Stimulated activated naive CD4-positive, alpha-beta T cell (primary cell): ENCODE measurements around the gene TRAPPC12.
"Not testable (repeated sequence)": the region's sequence is repeated elsewhere in the genome, so short reads cannot be mapped to it uniquely, and the experiment has no call there.

Source experiments
- DNase-seq, 6 experiments: peaks; one replicate each; lab custom pipeline; 2025; lab: John Stamatoyannopoulos, UW

Gene TRAPPC12

DNA sequence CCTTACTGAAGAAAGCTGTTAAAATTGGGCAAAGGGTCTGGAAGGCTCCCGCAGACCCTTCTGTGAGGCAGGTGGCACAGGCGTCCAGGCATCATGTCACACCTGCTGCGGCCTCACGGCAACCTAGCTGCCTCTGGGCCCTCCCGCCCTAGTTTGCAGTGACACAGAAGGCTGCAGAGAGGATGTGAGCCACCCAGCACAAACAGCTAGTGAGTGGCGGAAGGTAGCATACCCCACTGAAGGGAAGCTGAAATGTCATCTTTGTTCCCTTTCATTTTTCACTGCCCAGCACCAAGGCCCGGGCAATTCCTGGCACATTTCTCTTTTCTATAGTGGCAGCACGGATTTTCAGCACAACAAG lies 53.8 kb downstream of the TRAPPC12 start:
- no peak for DNase-seq

DNA sequence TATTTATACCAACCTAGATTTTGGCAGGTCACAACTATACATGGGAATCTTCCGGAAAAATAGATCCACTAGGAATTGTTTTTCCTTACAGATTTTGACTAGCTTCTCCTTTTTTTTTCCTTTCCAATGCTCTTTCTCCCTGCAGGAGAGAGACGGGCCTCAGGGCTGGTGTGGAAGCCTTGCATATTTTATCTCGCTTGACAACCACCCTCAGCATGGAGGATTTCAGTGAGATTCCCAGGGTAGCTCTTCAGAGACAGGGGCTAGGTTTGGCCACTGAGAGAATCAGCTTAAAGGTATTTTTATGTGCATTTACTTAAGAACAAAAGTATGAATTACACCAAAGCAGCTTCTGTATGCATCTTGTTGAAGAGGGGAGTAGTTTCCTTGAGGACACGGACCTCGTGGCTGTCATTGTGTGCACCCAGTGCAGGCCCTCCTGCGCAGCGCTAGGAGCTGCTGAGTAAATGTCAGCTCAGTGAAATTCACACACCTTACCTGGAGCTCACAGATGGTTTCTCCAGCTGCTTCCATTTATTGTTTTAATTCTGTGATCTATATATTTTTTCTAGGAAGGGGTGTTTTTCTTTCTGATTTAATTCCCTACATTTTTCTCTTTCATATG lies 54.4 kb downstream of the TRAPPC12 start:
- DNase-seq, result no peak

DNA sequence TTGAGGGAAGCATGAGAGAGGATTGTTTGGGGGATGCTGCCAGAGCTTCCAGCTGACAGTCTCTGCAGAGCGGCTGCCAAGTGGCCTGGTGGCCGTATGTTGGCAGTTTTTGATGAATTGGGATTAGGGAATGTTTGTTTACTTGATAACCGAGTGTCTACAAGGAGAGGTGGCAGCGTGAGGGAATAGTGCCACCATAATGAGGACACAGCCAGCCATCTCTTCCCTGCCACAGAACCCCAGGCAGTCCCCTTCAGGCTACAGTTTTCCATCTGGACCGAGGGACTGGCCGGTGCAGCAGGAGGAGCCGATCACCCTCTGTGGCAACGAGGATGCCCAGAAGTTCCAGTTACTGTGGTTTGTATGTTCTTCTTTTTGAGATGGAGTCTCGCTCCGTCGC lies 55.2 kb downstream of the TRAPPC12 start:
- no peak for DNase-seq

DNA sequence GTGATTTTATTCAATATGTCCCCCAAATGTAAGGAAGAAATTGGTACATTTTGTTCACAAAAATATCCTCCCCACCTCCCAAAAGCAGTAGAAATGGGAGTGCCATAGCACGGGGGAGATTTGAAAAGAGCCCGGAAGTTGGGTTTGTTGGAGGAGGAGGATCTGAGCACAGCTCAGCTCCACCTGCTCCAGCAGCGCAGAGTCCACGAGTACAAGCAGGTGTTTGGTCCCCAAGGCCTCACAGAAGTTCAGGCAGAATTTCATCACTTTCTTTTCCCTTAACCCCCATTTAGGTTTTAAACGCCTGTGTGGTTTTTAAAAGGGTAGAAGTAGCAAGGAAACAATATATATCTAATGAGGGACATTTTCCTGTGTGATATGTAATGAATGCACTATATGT lies 56.0 kb downstream of the TRAPPC12 start:
- no peak for DNase-seq

DNA sequence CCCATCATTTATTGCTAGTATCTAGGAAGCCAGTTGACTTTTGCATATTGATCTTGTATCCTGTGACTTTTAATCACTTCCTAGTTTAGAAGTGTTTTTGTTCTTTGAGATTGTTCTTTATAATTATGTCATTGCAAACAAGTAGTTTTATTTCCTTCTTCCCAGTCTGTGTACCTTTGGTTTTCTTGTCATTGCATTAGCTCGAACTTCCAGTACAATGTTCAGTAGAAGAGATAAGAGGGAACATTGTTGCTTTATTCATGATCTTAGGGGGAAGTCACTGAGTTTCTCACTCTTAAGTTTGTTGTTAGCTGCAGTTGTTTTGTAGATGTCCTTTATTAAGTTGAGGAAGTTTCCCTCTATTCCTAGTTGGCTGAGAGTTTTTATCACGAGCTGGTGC lies 61.0 kb downstream of the TRAPPC12 start:
- DNase-seq, result no peak

DNA sequence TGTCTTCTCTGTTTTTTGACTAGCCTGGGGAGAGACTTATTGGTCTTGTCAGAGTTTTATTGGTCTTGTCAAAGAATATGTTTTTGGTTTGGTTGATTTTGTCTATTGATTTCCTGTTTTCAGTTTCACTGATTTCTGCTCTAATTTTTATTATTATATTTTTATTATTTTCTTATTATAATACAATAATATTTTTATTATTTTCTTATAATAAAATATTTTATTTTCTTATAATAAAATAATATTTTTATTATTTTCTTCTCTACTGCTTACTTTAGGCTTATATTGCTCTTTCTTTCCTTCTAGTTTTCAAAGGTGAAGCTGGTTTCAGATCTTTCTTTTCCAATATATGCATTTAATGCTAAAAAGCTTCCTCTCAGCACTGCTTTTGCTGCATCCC lies 62.0 kb downstream of the TRAPPC12 start:
- no peak for DNase-seq

DNA sequence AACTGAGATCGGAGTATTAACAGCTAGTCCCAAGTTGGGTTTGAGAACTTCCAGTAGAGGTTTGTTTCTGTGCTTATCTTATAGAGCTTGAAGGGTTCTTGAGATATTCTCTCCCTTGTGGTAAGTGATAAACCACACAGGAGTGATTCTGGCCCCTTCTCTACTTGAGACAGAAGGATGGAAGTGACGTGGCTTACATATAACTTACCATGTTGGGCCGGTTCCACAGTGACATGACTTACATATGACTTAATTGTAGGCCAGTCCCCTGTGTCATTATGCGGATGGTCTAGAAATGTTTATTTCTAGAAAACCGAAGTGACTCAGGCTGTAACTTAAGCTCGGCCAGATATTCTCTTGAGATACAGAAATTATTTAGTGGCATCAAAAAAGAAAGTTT lies 62.7 kb downstream of the TRAPPC12 start:
- DNase-seq, result no peak

DNA sequence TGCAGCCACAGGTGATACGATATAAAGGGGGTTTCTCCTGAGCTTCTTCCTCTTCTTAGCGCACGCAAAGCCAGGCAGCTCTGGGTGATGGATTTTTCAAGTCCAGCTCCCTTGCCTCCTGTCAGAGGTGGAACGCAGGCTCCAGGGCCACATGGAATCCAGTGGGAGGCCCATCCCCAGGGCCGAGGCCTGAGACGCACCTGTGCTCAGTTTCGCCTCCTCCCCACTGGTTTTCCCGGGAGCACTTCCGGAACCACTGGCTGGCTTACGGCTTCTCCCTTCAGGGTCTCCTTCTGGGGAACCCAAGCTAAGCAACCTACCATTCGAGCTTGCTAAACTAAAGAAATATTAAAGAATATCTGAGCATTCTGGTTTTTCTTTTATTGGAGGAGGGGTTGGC lies 63.6 kb downstream of the TRAPPC12 start:
- no peak for DNase-seq

DNA sequence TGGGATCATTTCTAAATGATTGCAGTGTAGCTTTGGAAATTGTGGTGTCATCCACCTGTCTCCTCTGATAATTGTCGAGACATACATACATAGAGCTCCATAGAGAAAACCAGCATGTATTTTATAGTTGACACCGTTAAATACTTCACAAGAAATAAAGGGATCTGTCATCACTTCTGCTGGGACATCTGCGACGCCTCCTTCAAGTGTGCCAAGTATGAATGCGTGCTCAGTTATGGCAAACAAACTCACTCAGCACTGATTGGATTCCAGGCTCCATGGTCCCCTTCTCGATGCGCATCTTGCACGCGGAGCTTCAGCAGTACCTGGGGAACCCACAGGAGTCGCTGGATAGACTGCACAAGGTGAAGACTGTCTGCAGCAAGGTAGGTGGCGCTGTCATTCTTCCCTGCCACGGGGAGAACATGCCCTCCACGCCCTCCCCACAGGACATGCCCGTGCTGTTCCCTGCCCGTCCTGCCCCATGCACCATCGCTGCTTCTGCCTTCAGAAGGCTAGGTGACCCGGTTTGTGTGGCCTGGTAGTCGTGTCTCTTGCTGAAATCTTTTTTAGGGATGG lies 64.1 kb downstream of the TRAPPC12 start:
- DNase-seq, result no peak

DNA sequence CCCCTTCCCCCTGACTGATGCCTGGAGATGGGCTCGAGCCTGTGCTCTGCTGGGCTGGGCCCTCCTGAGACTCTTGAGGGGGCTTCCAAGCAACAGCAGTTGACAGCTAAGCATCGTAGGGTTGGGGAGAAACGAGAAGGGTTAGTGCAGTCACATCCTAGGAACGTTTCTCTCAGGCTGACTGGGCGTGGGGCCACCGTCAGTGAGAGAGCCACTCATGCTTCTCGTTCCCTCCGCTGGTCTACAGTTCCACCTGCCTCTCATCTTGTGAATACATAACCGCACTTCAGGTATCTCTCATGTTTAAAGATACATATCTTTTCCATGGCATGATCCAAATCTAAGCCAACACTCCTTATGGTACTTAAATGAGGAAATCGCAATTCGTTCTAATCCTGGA lies 66.4 kb downstream of the TRAPPC12 start:
- DNase-seq, result no peak

DNA sequence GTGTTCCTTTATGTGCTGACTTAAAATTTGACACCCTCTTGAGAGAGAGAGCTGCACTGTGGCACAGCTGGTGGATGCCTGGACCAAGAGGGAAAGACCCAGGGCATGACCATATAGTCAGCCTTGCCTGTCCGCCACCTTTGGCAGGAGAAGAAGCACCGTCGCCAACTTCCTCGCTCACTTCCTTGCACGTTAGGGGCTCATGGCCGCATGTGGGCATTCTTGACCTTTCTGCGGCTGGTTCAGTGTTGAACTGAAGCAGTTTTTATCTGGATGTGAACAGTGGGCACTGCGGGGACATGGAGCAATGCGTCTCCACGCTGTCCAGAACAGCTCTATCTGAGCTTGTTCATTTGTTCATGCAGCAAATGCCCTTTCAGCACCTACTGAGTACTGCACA lies 66.9 kb downstream of the TRAPPC12 start:
- no peak for DNase-seq

DNA sequence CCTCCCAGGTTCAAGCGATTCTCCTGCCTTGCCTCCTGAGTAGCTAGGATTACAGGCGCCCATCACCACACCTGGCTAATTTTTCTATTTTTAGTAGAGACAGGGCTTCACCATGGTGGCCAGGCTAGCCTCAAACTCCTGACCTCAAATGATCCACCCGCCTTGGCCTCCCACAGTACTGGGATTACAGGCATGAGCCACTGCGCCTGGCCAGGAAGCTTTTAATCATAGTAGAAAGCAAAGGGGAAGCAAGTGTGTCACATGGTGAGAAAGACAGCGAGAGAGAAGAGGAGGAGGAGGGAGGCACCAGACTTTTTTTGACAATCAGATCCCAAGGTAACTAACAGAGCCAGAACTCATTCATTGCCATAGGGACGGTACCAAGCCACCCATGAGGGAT lies 67.7 kb downstream of the TRAPPC12 start:
- not testable (repeated sequence) for DNase-seq

DNA sequence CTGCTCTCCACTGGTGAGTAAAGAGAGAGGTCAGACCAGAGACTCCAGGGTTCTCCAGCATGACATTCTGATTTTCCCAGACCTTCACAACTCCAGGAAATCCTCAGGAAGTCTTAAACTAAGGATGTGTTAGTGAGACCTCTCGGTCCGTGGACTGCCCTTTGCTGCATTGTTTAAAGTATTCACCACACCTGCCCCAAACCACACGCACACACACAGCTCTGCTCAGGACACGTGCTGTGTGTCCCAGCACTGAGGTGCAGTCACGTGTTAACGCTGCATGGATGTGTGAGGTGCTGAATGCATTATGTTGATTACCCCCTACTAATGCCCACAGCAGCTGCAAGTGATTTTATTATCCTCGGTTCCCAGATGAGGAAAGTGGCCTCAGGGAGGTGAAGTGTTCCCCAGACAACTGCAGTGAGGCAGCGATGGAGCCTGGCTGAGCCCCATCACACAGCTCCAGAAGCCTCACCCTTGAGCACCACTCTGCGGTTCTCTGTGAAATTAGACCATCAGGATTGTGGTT lies 68.4 kb downstream of the TRAPPC12 start:
- no peak for DNase-seq

DNA sequence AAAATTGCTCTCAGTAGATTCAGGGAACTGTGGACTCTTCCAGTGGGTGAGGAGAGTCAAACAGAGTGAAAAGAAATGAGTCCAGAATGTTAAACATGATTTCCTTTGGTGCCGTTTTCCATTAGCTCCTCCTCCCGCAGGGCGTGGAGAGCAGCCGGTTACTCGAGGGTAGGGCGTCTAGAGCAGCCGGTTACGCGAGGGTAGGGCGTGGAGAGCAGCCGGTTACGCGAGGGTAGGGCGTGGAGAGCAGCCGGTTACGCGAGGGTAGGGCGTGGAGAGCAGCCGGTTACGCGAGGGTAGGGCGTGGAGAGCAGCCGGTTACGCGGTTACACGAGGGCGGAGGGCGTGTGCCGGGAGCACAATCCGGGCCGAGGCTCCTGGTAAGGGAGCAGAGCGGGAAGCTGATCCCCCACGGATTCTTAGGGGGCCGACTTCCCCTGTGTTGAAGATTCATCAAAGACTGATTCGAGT lies 69.0 kb downstream of the TRAPPC12 start:
- not testable (repeated sequence) for DNase-seq

DNA sequence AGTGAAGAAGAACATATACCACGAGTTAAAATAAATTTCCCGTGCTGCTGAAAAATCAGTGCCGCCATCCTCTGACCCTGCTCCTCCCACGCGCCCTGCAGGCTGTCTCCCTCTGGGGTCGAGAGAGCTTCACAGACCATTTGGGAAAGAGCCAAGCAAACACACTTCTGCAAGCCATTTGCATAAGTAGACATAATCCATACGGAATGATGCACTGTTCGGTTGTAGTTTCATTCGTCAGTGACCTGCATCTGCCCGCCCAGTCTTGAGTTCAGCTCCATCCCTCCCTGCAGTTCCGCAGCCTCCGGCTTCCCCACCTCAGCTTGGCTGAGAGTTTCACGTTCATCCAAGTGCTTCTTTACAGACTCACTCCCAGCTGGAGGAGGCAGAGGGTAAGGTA lies 69.6 kb downstream of the TRAPPC12 start:
- DNase-seq, result no peak

DNA sequence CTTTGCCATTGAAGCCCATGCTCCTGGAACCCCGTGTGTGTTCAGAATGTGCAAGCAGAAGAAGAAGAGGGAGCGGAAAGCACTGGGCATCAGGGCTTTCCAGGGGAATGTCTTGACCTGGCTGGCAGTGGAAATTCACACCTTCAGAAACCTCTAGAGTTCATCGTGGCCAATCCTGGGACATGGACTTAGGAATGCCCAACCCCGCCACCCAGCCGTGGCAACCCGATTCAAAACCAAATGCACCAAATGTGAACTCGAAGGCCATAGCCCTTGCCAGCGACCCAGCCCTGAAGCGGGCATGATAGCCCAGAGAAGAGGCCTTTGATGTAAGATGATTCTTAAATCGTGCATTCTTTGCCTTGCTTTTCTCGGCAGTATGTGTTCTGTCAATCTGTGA lies 70.4 kb downstream of the TRAPPC12 start:
- DNase-seq, result no peak

DNA sequence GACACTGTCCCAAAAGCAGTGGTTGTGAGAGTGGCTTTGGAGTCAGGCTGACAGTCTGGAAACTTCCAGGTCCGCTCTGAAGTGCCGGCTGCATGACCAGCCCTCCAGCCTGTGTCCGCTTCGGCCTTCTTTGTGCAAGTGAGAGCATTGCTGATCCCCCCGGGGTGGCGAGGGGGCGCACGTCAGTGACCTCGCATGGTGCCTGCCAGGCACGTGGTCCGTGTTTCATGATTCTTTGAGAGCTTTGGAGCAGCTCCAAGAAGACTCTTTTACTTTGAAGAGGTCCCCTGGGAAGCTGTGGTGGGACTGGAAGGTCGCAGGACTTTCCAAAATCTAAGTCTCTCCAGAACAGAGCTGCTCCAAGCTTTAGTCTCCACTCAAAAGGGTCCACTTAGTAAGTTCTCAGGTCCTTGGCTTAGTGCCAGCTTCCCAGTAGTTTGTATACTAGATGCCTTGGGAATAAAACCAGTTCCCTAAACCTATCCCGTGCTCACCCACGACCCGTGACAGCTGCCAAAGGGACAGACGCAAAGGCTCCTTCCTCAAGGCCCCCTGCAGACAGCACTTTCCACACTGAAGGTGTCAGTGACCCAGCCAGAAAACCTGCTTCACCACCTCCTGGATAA lies 71.0 kb downstream of the TRAPPC12 start:
- DNase-seq, result no peak

DNA sequence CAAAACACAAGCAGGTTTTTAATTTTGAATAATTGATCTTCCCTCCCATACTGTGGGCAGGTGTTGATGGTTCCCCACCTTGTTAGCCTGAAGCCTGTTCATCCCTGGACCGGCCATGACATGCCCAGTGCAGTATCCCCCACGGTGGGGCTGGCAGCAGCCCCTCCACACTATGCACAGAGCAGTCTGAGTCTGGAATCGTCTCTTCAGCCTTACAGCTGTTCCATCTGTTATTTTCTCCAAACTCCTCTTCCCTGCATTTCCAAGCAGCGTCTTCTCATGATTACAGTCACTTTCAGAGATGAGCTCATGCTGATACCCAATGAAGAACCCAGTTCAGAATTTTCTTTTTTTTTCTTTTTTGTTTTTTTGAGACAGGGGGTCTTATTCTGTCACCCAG lies 71.7 kb downstream of the TRAPPC12 start:
- DNase-seq, result no peak

DNA sequence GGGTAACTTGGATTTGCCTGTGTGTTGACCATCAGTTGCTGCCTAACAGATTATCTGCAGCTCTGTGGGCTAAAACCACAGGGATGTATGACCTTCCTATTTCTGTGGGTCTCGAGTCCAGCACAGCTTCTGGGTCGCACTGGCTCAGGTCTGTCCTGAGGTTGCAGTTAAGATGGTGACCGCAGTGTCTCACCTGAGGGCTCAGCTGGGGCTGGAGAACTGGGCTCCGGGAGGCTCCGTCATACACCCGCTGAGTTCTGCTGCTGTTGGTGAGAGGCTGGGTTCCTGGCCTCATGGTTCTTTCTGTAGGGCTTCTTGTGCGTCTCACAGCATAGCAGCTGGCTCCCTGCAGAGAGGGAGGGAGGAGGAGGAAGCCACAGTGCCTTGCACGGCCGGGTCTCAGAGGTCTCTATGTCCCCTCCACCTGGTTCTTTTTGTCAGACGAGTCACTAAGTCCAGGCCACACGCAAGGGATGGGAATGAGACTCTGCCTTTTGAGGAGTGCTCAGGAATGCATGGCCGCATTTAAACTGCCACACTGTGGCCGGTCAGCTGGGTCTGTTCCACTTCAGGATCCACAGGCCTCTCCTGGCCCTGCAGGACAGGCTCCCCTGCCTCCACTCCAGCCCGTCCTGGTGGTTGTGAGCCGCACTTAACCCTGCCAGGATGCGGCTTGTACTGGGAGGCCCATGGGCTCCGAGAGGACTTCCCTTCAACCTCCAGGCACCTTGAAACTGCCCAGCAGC lies 72.6 kb downstream of the TRAPPC12 start:
- no peak for DNase-seq

DNA sequence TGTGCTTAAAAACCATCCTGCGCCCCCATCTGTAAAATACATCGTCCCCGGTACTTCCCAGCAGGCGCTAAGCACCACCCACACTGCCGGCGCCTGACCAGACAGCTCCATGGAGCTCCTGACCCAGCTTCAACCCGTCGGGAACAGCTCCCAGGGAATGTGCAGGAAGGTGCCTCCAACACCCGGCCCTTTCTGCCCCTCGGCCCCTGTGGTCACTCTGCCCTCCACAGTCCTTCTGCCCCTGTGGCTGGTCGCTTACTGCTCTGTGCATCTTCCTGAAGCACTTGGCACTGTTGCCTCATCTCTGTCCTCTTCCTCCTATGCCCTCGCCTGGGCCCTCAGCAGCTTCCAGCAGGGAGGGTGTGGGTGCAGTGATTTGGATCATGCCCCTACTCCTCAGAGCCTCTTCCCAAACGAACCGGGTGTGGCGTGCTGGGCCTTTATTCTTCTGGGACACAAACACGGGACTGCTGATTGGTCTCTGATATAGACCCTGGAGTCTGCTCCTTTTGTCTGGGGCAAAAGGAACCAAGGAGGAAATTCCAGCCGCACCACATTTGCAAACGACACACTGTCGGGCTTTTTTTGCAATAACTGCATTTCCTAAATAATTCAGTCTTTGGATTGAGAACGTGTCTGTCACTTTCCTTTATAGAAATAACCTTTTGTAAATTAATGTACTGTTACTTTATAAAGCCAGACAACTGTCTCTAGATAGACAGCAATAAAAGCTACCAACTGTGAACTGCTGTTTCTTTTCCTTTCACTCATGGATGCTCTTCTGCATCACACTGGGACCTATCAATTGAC lies 73.9 kb downstream of the TRAPPC12 start:
- DNase-seq, result no peak

DNA sequence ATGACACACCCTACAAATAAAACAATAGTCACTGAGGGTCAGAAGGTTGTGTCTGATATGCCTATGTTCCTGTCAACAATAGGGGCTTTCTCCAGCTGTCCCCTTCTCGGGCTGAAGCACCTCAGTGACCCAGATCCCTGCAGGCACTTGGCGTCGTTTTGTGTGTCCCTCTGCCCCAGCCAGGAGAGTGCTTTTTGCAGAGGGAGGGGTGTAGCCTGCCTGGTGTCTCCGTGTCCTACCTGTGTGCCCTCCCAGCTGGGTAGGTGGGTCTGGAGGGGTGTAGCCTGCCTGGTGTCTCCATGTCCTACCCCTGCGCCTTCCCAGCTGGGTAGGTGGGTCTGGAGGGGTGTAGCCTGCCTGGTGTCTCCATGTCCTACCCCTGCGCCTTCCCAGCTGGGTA lies 74.5 kb downstream of the TRAPPC12 start:
- not testable (repeated sequence) for DNase-seq

DNA sequence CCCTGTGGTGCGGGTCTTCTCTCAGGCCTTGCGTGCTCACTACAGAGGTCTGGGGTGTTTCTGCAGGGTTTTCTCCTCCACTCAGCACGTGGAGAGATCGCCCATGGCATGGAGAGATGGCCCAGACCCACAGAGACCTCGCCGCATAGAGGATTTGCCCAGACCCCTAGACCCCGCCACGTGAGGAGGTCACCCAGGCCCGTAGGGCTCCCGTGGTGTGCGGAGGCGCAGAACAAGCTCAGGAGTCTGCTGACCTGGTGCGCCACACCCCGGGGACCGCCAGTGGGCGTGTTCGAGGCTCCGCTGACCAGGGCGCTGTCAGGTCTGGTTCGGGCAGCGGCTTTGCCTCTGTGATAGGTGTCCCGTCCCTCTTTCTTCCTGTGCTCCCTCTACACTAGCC lies 75.3 kb downstream of the TRAPPC12 start:
- no peak for DNase-seq
